MCF 10A (cell line): Measurements from ENCODE around the gene PCDHA2. TPM values are rescaled to one million over a fixed set of nuclear protein-coding genes. Genes with fewer than 3 reads are reported as not detected.
"Not testable (repeated sequence)": the region's sequence is repeated elsewhere in the genome, so short reads cannot be mapped to it uniquely, and the experiment has no call there.

Experiments used
- BruUV-seq: library from RNA; stranded (reverse); fragments of 400-500 nt; replicated peaks from 2 replicates; lab custom pipeline; 2021; lab: Mats Ljungman, UMichigan
- CTCF ChIA-PET: fragments of 300-600 bp; sonication (Branson Sonifier 250); formaldehyde crosslinking; extraction: SDS; loops from one replicate; lab custom pipeline; 2021; ENCODE audit warnings: antibody characterized with exemption, inconsistent platforms; lab: Yijun Ruan, JAX
- POLR2A ChIA-PET: fragments of 300-600, 350-650 bp; sonication (Branson Sonifier 250); formaldehyde crosslinking; extraction: SDS; loops from one replicate; lab custom pipeline; 2020; ENCODE audit warnings: antibody characterized with exemption, inconsistent platforms; lab: Yijun Ruan, JAX
- DNase-seq: peaks from one replicate; pipeline ENCODE4 v3.0.0-alpha.2; 2018; ENCODE audit not compliant: unreplicated experiment
- H3K27ac Mint-ChIP-seq: one replicate; pipeline ENCODE4 v1.8.0; 2022; ENCODE audit warnings: mild to moderate bottlenecking, low read depth, mixed read lengths; ENCODE audit not compliant: unreplicated experiment
- H3K27me3 Mint-ChIP-seq: one replicate; pipeline ENCODE4 v1.8.0; 2022; ENCODE audit warnings: mixed read lengths; ENCODE audit not compliant: insufficient read depth, unreplicated experiment
- H3K36me3 Mint-ChIP-seq: one replicate; pipeline ENCODE4 v1.8.0; 2022; ENCODE audit warnings: mild to moderate bottlenecking, moderate library complexity, mixed read lengths; ENCODE audit not compliant: insufficient read depth, unreplicated experiment
- H3K4me1 Mint-ChIP-seq: one replicate; pipeline ENCODE4 v1.8.0; 2022; ENCODE audit warnings: mixed read lengths; ENCODE audit not compliant: insufficient read depth, unreplicated experiment
- H3K4me3 Mint-ChIP-seq: one replicate; pipeline ENCODE4 v1.8.0; 2022; ENCODE audit warnings: mild to moderate bottlenecking, moderate library complexity, mixed read lengths; ENCODE audit not compliant: unreplicated experiment
- H3K9me3 Mint-ChIP-seq: one replicate; pipeline ENCODE4 v1.8.0; 2022; ENCODE audit warnings: mixed read lengths; ENCODE audit not compliant: unreplicated experiment
- intact Hi-C: fragments of 100-400 bp; cut with micrococcal nuclease; formaldehyde crosslinking; loops from 2 replicates; pipeline ENCODE4 v1.14.1; 2022
- total RNA-seq: library from RNA; stranded (reverse); gene quantifications from 2 replicates; pipeline ENCODE4 v1.2.3, GENCODE V29; 2022
- TF ChIP-seq, protein P1 (sequence below): fragments of 200-600 bp; IDR thresholded peaks from one replicate; pipeline ENCODE4 v1.8.0; 2022; ENCODE audit warnings: antibody characterized with exemption, mild to moderate bottlenecking; ENCODE audit not compliant: unreplicated experiment

The PCDHA2 gene
- total RNA-seq, 1 experiment from 2014 or later = not detected

DNA sequence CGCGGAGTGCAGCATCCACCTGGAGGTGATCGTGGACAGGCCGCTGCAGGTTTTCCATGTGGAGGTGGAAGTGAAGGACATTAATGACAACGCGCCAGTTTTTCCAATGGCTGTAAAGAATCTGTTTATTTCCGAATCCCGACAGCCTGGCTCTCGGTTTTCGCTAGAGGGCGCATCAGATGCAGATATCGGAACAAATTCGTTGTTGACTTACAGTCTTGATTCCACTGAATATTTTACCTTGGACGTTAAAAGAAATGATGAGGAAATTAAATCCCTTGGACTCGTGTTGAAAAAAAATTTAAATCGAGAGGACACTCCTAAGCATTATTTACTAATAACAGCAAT is 6.8 kb downstream of the PCDHA2 start:
- TF ChIP-seq, protein P1, sequence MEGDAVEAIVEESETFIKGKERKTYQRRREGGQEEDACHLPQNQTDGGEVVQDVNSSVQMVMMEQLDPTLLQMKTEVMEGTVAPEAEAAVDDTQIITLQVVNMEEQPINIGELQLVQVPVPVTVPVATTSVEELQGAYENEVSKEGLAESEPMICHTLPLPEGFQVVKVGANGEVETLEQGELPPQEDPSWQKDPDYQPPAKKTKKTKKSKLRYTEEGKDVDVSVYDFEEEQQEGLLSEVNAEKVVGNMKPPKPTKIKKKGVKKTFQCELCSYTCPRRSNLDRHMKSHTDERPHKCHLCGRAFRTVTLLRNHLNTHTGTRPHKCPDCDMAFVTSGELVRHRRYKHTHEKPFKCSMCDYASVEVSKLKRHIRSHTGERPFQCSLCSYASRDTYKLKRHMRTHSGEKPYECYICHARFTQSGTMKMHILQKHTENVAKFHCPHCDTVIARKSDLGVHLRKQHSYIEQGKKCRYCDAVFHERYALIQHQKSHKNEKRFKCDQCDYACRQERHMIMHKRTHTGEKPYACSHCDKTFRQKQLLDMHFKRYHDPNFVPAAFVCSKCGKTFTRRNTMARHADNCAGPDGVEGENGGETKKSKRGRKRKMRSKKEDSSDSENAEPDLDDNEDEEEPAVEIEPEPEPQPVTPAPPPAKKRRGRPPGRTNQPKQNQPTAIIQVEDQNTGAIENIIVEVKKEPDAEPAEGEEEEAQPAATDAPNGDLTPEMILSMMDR = no peak
- Mint-ChIP-seq H3K4me1 (no peaks in the 10 kb centered on the region), H3K4me3 (no peak overlapping the region), H3K27ac (no peak overlapping the region), H3K27me3 (no peaks in the 10 kb centered on the region), H3K36me3 (no peaks in the 10 kb centered on the region), H3K9me3 (peaks cover 7% of the 10 kb centered on the region)
- DNase-seq = no peak
- CTCF ChIA-PET = interaction anchor here (0.7 kb wide), 1 partner anchor 768 kb away, joined by 5 read pairs; no protein-coding TSS in a partner anchor
- POLR2A ChIA-PET = no interaction called here
- no TSS peak for BruUV-seq
- intact Hi-C loops = no loop called here

DNA sequence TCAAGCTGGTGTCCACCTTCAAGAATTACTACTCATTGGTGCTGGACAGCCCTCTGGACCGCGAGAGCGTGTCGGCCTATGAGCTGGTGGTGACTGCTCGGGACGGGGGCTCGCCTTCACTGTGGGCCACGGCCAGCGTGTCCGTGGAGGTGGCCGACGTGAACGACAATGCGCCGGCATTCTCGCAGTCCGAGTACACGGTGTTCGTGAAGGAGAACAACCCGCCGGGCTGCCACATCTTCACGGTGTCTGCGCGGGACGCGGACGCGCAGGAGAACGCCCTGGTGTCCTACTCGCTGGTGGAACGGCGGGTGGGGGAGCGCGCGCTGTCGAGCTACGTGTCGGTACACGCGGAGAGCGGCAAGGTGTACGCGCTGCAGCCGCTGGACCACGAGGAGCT is 7.7 kb downstream of the PCDHA2 start:
- H3K27me3 Mint-ChIP-seq, BruUV-seq, H3K36me3 Mint-ChIP-seq, H3K27ac Mint-ChIP-seq, H3K4me3 Mint-ChIP-seq, intact Hi-C loops, H3K9me3 Mint-ChIP-seq, DNase-seq, POLR2A ChIA-PET, H3K4me1 Mint-ChIP-seq: not testable (repeated sequence)
- CTCF ChIA-PET = interaction anchor here (0.6 kb wide), 2 partner anchors 175 to 240 kb away, joined by 3 read pairs; no protein-coding TSS in a partner anchor

GRCh38 chr5:140802781-140803271 is 8.2 kb downstream of the PCDHA2 start:
- H3K36me3 Mint-ChIP-seq = no peaks in the 10 kb centered on the region
- no TSS peak for BruUV-seq
- no peak for DNase-seq

GRCh38 chr5:140806834-140807775 is 12.5 kb downstream of the PCDHA2 start, which contains the start of gene PCDHA4:
Gene PCDHA4, plus strand, starts transcription at chr5:140807068.
- BruUV-seq = no TSS peak
- TF ChIP-seq, protein P1 = peak; percentile 38
- POLR2A ChIA-PET = interaction anchor here (0.7 to 3.9 kb wide), 7 partner anchors 10 to 348 kb away, joined by 3 to 38 read pairs (median 7); partner anchors contain the start of genes PCDHA6 and PCDHAC1
- peaks cover 8% of the 10 kb centered on the region for H3K9me3 Mint-ChIP-seq
- H3K36me3 Mint-ChIP-seq = no peaks in the 10 kb centered on the region
- H3K4me1 Mint-ChIP-seq = no peaks in the 10 kb centered on the region
- CTCF ChIA-PET = interaction anchor here (0.6 to 6.4 kb wide), 48 partner anchors 9 to 774 kb away, joined by 3 to 61 read pairs (median 4); partner anchors contain the start of genes PCDHA1, PCDHA12, PCDHA5 and PCDHA6
- intact Hi-C loops = loop anchor here (1.0 kb wide), 1 partner anchor 234 kb away; no protein-coding TSS in a partner anchor
- no peaks in the 10 kb centered on the region for H3K27me3 Mint-ChIP-seq
- peak; percentile 18 for DNase-seq
- H3K4me3 Mint-ChIP-seq = peak within 1 kb of the TSS; percentile 55
- no peak within 1 kb of the TSS for H3K27ac Mint-ChIP-seq

More at GRCh38 chr5:140802781-140803271, 8.2 kb downstream of the PCDHA2 start:
- POLR2A ChIA-PET = no interaction called here
- Mint-ChIP-seq H3K27ac (no peak overlapping the region), H3K4me3 (no peak overlapping the region), H3K9me3 (peaks cover 7% of the 10 kb centered on the region), H3K27me3 (no peaks in the 10 kb centered on the region), H3K4me1 (no peaks in the 10 kb centered on the region)
- intact Hi-C loops = no loop called here
- CTCF ChIA-PET = interaction anchor here (0.6 kb wide), 2 partner anchors 175 to 240 kb away, joined by 3 read pairs; no protein-coding TSS in a partner anchor
- TF ChIP-seq, protein P1 = no peak

DNA sequence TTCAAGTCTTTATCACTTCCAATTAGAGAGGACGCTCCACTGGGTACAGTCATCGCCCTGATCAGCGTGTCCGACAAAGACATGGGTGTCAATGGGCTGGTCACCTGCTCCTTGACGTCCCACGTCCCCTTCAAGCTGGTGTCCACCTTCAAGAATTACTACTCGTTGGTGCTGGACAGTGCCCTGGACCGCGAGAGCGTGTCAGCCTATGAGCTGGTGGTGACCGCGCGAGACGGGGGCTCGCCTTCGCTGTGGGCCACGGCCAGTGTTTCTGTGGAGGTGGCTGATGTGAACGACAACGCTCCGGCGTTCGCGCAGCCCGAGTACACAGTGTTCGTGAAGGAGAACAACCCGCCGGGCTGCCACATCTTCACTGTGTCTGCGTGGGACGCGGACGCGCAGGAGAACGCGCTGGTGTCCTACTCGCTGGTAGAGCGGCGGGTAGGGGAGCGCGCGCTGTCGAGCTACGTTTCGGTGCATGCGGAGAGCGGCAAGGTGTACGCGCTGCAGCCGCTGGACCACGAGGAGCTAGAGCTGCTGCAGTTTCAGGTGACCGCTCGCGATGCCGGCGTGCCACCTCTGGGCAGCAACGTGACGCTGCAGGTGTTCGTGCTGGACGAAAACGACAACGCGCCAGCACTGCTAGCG is 13.7 kb downstream of the PCDHA2 start:
- intact Hi-C loops, BruUV-seq, H3K27ac Mint-ChIP-seq, H3K4me1 Mint-ChIP-seq, H3K27me3 Mint-ChIP-seq, H3K4me3 Mint-ChIP-seq, DNase-seq, H3K36me3 Mint-ChIP-seq: not testable (repeated sequence)
- POLR2A ChIA-PET = interaction anchor here (0.9 to 3.9 kb wide), 6 partner anchors 9 to 232 kb away, joined by 3 to 38 read pairs (median 8); partner anchors contain the start of genes PCDHA6 and PCDHAC1
- peaks cover 15% of the 10 kb centered on the region for H3K9me3 Mint-ChIP-seq
- CTCF ChIA-PET = interaction anchor here (0.6 to 6.4 kb wide), 31 partner anchors 8 to 758 kb away, joined by 3 to 61 read pairs (median 5); partner anchors contain the start of genes PCDHA1, PCDHA12, PCDHA5 and PCDHA6
